Midbrain (tissue), 1 donor: ENCODE measurements around the gene ERCC6L2.

ENCODE experiments used
- DNase-seq: peaks from one replicate; lab custom pipeline; 2025; lab: John Stamatoyannopoulos, UW

Gene ERCC6L2

DNA sequence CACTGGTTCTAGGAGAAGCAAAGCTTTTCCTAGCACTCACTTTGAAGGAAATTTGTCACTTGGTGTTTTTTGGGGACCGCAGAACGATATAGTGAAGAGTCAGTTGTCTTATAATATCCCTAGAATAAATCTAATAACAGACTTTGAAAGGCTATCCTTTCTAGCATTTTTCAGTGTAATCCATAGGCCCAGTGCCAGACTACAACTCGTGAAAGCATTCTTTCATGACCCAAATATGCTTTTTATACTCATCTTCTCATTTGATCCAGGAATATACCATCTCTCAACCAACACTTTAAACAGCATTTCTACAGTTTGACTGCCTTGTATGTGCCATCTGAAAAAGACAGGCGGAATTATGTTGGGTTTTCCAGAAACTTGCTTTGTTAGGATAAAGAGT lies 104.0 kb downstream of the ERCC6L2 start:
- DNase-seq = no peak

GRCh38 chr9:95980262-95981125 lies 105.0 kb downstream of the ERCC6L2 start:
- no peak for DNase-seq

GRCh38 chr9:95981761-95982390 lies 106.4 kb downstream of the ERCC6L2 start:
- DNase-seq = no peak

DNA sequence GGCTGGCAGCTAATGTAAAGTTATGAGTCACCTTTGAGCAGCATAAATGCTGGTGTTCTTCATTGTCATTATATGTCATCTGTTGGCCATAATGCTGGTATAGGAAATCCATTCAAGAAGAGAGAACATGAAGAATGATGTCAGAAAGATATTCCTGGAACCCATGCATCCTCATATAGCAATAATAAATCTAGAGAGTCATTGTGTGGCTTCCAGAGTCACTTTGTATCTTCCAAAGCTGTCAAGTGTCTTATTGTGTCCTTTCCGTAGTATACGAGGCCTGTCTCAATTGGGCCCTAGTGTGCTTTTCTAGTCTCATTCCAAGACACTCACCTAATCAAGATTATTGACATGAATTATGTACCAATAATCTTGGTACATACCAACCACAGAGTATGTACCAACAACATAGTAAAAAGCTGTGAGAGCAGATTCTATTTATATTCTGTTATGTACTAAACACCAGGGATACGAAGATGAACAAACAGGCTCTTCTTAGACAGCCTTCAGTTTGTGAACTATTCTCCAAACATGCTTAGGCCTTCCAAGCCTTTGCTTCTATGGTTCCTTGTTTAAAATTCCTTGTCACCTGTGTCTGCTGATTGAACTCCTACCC lies 110.1 kb downstream of the ERCC6L2 start:
- no peak for DNase-seq

DNA sequence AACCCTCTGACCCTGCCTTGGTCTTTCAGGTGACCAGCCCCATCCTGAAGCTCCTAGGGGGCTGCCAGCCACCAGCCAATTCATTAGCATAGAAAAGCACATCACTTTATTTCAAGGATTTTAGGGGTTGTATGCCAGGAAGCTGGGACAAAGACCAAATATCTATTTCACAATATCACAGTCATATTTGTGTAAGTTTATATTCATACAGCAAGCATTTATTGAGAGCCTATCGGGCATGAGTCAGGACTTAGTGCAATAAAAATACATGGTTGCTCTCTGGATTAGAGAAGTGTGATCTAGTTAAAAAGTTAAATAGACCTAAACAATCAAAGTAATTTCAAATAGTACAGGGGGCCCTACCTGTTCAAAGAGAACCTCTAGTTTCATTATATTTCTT lies 113.8 kb downstream of the ERCC6L2 start:
- no peak for DNase-seq

GRCh38 chr9:95991326-95991725 lies 115.8 kb downstream of the ERCC6L2 start:
- no peak for DNase-seq

DNA sequence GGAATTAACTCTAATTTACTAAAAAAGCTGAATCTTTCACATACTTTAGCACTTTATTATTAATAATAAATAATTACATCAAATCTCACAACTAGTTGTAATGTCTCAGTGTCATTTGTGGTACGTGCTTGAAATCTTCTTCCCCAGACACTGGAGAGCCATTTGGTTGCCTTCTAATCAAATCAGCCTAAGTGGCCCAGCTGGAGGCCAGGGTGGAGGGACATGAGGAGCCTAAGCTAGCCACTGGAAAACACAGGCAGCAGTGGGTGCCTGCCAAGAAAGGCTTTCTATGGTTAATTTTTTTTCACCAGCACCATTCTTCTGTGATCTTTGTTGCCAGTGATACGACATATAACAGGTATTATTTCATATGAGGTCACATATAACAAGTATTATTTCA lies 117.0 kb downstream of the ERCC6L2 start:
- DNase-seq = no peak

DNA sequence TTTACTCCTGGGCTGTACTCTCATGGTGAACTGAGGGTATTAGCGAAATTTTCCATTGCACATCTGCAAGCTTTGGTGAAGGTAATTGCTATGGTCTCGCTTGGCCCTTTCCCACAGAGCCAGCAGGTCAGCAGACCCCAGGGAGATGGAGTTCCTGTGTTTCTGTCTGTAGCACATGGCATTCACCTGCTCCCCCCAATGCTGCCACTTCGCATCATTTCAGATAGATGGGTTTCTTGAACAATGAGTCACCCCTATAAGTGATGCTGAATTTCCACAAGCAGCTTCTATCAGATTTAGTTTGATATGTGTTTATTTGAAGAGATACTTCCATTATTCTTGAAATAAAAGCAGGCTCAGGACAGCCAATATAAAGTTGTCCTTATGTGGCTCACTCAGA lies 117.8 kb downstream of the ERCC6L2 start:
- no peak for DNase-seq

GRCh38 chr9:95999390-95999789 lies 123.9 kb downstream of the ERCC6L2 start:
- DNase-seq = no peak

DNA sequence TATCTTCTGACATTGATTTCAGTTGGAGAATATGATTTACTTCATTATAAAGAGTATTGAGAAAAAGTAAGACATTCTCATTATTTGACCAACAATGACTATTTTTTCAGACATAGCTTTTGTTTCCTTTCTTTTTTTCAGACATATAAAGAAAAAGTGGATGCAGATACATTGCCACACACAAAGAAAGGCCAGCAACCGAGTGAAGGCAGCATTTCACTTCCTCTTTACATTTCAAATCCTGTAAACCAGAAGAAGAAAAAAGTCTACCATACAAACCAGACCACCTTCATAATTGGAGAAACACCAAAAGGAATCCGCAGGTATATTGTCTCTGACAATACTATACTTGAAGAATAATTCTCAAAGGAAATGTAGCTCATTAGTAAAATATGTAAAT lies 128.9 kb downstream of the ERCC6L2 start:
- no peak for DNase-seq

DNA sequence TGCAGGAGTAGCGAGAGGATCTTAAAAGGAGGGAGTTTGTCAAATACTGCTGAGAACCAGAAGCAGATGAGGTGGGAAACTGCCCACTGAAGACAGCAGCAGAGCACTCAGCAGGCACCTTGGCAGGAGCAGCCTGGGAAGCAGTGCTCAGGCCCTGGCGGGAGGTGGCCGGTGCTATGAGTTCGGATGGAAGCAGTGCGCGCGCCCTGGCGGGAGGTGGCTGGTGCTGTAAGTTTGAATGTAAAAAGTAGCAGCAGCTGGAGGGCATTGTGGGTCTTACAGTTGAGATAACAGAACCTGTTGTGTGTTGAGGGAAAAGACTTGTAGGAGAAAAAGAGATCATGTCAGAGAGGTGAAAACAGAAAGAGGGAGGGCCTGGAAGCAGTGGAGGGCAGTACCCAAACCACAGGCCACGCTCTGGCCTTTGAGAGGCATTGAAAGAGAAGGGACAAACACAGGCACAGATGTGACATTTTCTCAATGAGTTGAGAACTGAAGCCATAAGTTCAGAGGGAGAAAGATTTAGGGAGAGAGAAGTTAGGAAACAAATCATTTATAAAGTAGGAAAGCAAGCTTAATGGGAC lies 130.9 kb downstream of the ERCC6L2 start:
- no peak for DNase-seq

GRCh38 chr9:96006961-96007360 lies 131.5 kb downstream of the ERCC6L2 start:
- DNase-seq = no peak

GRCh38 chr9:96008502-96009222 lies 133.2 kb downstream of the ERCC6L2 start:
- DNase-seq = no peak

DNA sequence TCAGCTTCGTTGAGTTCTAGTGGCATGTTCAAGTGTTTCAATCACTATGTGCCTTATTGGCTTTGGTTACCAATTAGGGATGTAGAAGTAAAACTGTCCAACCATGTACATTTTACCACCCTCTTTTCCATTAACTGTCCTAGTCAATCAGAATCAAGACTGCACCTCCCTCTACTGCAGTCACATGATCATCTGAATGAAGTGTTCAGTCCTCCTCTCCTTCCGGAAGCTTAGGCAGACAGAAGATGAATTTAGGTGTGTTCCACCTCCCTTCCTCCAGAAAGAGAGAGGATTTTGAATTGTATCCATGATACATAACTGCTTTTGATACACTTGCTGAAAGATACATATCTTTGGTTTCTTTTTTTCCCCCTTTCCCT lies 133.7 kb downstream of the ERCC6L2 start:
- no peak for DNase-seq

- DNase-seq = no peak
These were observed 134.4 kb downstream of the ERCC6L2 start for GRCh38 chr9:96009690-96010472.

DNA sequence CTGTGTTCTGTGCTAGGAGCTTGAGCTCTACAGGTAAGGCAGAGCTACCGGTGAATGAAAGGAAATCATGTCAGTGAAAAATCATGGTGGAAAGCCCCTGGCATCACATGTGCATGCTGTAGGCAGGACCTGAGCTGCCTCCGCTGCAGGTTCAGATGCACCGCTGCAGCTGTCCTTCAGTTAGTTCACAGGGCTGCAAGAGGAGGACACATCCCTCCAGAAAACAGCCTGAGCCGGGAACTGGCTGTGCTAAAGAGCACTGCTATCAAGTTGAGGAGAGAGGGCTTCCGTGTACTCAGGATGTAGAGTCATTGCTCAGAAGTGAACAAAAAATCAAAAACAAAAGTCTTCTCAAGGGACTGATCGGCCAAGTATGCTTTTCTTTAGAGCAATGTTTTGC lies 138.6 kb downstream of the ERCC6L2 start:
- no peak for DNase-seq

DNA sequence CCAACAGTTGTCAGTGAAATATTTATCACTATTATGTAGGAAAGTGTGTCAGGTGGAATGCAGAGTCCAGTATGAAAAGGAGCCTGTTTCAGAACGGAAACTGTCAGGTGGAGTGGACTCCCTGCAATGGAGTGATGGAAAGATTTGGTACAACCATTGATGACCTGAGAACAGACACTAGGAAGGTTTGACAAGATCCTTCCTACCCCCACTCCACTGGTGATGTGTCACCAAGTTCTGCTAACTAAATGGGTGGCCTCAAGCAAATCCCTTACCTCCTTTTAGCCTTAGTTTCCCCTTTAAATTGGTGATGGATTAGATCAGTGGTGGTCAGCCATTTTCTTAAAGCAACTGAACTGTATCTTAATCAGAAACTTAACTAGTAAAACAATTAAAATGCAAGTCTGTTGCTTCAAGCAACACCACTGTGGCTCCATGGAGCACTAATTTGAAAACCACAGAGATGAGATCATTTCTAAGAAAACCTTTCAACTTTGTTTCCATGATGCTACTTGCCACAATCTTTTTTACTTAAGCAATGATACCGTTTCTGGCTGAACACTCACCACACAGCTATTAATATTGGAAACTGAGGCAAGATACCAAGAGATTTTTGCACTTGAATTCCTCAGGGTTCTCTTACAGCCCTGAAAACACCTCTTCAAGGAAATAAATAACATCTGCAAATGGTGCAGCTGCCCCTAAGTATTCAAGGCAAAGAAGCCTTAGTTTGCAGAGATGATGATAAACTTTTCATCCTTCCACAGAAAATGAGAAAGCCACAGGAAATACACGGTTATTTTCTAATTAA lies 140.6 kb downstream of the ERCC6L2 start:
- no peak for DNase-seq
